Prostate gland (tissue), 2 donors: ENCODE data around the gene MYH7B. TPM values are rescaled to one million over a fixed set of nuclear protein-coding genes. Genes with fewer than 3 reads are reported as not detected.

ENCODE experiments used
- DNase-seq: peaks from one replicate; pipeline ENCODE4 v3.0.0-alpha.2; 2019; ENCODE audit warnings: low spot score
- H3K27ac ChIP-seq, 2 donors: fragments of 200-600 bp; sonication (generic); 2 replicates each; pipeline ENCODE4 v1.5.1; 2017 to 2019
- H3K27me3 ChIP-seq: fragments of 200-600 bp; sonication (generic); replicated peaks from 2 replicates; pipeline ENCODE4 v1.5.1; 2019; ENCODE audit not compliant: insufficient read depth
- H3K36me3 ChIP-seq, 2 donors: fragments of 200-600 bp; sonication (generic); 1 replicate in 1 of 2; 2 replicates in 1 of 2; pipeline versions ENCODE4 v1.5.1 to v1.8.1; 2017 to 2019
- H3K4me1 ChIP-seq: fragments of 200-600 bp; sonication (generic); replicated peaks from 2 replicates; pipeline ENCODE4 v1.5.1; 2019
- H3K4me3 ChIP-seq, 2 donors: fragments of 200-600 bp; sonication (generic); 2 replicates each; pipeline ENCODE4 v1.5.1; 2017 to 2019
- H3K9me3 ChIP-seq: fragments of 200-600 bp; sonication (generic); 2 replicates; pipeline ENCODE4 v1.5.1; 2017
- CTCF ChIP-seq, 4 experiments: fragments of 200-600 bp in 2 of 4; fragments of 450-650 bp in 2 of 4; sonication (generic) in 2 of 4; IDR thresholded peaks; 1 replicate in 3 of 4; 2 replicates in 1 of 4; pipeline ENCODE4 v1.5.1; 2016 to 2019; ENCODE audit warnings: antibody characterized with exemption in 4 of 4, mild to moderate bottlenecking in 2 of 4, moderate library complexity in 2 of 4
- POLR2A ChIP-seq: fragments of 450-650 bp; IDR thresholded peaks from one replicate; pipeline ENCODE4 v1.6.1; 2016; ENCODE audit warnings: antibody characterized with exemption, mild to moderate bottlenecking
- POLR2AphosphoS5 ChIP-seq: sonication (generic); formaldehyde crosslinking; IDR thresholded peaks from one replicate; pipeline ENCODE4 v1.6.1; 2017; ENCODE audit warnings: antibody characterized with exemption
- WGBS: methylation state at CpG from one replicate; pipeline ENCODE4 v1.1.5; 2018; 5-methylcytosine and 5-hydroxymethylcytosine counted together
- intact Hi-C: fragments of 100-400 bp; cut with DNase I; formaldehyde crosslinking; loops from one replicate; pipeline ENCODE4 v1.14.2; 2022
- total RNA-seq, 2 donors: library from RNA; depleted of rRNA; stranded (reverse); fragments of >200 nt; gene quantifications; one replicate each; pipeline ENCODE4 v1.1.0, GENCODE V29; 2016

The MYH7B gene
- total RNA-seq, 2 donors from 2014 or later: 0.27 to 11.5 TPM

- WGBS: 100% methylated on average over 3 of the region's 3 CpGs
Observed at GRCh38 chr20:34925341-34925740, 30.3 kb upstream of the MYH7B start.

DNA sequence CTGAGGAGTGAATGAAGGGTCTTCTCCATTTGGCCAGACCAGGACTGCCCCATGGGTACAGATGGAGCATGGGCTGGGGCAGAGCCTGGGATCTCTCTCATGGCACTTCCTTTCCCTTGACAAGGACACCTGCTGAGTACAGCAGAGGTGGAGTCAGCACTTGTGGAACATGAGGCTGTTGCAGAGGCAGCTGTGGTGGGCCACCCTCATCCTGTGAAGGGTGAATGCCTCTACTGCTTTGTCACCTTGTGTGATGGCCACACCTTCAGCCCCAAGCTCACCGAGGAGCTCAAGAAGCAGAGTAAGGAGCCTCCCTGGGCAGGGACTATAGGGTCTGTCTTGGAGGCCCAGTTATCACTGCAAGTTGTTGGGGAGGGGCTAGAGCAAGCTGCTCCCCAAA is 29.7 kb upstream of the MYH7B start:
- TF ChIP-seq POLR2A (no peak), POLR2AphosphoS5 (no peak), CTCF (IDR thresholded peaks at IDR 0.05) (no peak)
- no peaks in the 10 kb centered on the region for H3K9me3 ChIP-seq
- no peak overlapping the region for H3K27ac ChIP-seq
- no peaks in the 10 kb centered on the region for H3K27me3 ChIP-seq
- no peak for DNase-seq
- H3K4me1 ChIP-seq: no peaks in the 10 kb centered on the region
- no peak overlapping the region for H3K4me3 ChIP-seq
- intact Hi-C loops: no loop called here
- H3K36me3 ChIP-seq: peaks cover under 1 to 3% of the 10 kb centered on the region in 2 donors
- WGBS: 91% methylated on average over 1 of the region's 1 CpG

More at GRCh38 chr20:34925341-34925740, 30.3 kb upstream of the MYH7B start:
- Histone ChIP-seq H3K27ac (no peak overlapping the region), H3K9me3 (no peaks in the 10 kb centered on the region), H3K4me1 (no peaks in the 10 kb centered on the region), H3K36me3 (peaks cover 0 to 3% of the 10 kb centered on the region in 2 donors), H3K4me3 (no peak overlapping the region), H3K27me3 (no peaks in the 10 kb centered on the region)
- no peak for TF ChIP-seq POLR2AphosphoS5
- no peak for TF ChIP-seq POLR2A
- no peak for TF ChIP-seq CTCF (IDR thresholded peaks at IDR 0.05)
- intact Hi-C loops: no loop called here
- DNase-seq: no peak

DNA sequence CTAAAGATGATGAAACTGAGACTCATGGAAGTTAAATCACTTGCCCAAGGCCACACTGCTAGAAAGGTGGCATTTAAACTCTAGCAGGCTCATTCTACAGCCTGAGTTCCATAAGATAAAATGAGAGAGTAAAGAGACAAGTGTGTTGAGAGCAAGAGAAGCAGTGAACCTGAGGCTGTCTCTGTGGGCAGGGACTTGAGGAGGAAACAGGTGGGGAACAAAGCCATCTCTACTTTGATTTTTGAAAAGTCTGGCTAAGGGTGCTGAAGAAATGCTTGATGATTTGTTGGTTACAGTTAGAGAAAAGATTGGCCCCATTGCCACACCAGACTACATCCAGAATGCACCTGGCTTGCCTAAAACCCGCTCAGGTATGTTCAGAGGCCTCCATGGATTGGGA is 29.1 kb upstream of the MYH7B start:
- intact Hi-C loops: no loop called here
- H3K36me3 ChIP-seq: peaks cover 3 to 5% of the 10 kb centered on the region in 2 donors
- no peak overlapping the region for H3K27ac ChIP-seq
- H3K9me3 ChIP-seq: no peaks in the 10 kb centered on the region
- WGBS: 88% methylated on average over 1 of the region's 1 CpG
- no peaks in the 10 kb centered on the region for H3K27me3 ChIP-seq
- H3K4me1 ChIP-seq: no peaks in the 10 kb centered on the region
- TF ChIP-seq POLR2A: no peak
- no peak for TF ChIP-seq POLR2AphosphoS5
- TF ChIP-seq CTCF (IDR thresholded peaks at IDR 0.05): no peak
- no peak for DNase-seq
- no peak overlapping the region for H3K4me3 ChIP-seq

GRCh38 chr20:34927736-34928135 is 27.9 kb upstream of the MYH7B start:
- no peak overlapping the region for H3K27ac ChIP-seq
- H3K4me1 ChIP-seq: no peaks in the 10 kb centered on the region
- TF ChIP-seq POLR2AphosphoS5: no peak
- WGBS: 89% methylated on average over 1 of the region's 1 CpG
- intact Hi-C loops: no loop called here
- H3K27me3 ChIP-seq: no peaks in the 10 kb centered on the region
- H3K9me3 ChIP-seq: no peaks in the 10 kb centered on the region
- H3K36me3 ChIP-seq: peaks cover 3 to 5% of the 10 kb centered on the region in 2 donors
- H3K4me3 ChIP-seq: no peak overlapping the region
- DNase-seq: no peak

GRCh38 chr20:34928411-34928810 is 27.3 kb upstream of the MYH7B start:
- H3K27me3 ChIP-seq: no peaks in the 10 kb centered on the region
- peaks cover 3 to 5% of the 10 kb centered on the region in 2 donors for H3K36me3 ChIP-seq

More at GRCh38 chr20:34928411-34928810, 27.3 kb upstream of the MYH7B start:
- 89% methylated on average over 2 of the region's 2 CpGs for WGBS
- Histone ChIP-seq H3K27ac (no peak overlapping the region), H3K9me3 (no peaks in the 10 kb centered on the region), H3K4me3 (no peak overlapping the region), H3K4me1 (no peaks in the 10 kb centered on the region)
- intact Hi-C loops: no loop called here
- no peak for TF ChIP-seq CTCF (IDR thresholded peaks at IDR 0.05)
- TF ChIP-seq POLR2A: no peak
- TF ChIP-seq POLR2AphosphoS5: no peak
- no peak for DNase-seq
